AG04449 (cell line): ENCODE data around the gene ALS2CL.
"Not testable (repeated sequence)": the region's sequence is repeated elsewhere in the genome, so short reads cannot be mapped to it uniquely, and the experiment has no call there.

Source experiments
- CTCF ChIA-PET: fragments of 350-600 bp; formaldehyde crosslinking; extraction: SDS; loops from one replicate; lab custom pipeline; 2021; ENCODE audit warnings: antibody characterized with exemption; lab: Yijun Ruan, JAX
- POLR2A ChIA-PET: fragments of 400-600, 350-600 bp; formaldehyde crosslinking; extraction: SDS; loops from one replicate; lab custom pipeline; 2020; ENCODE audit warnings: antibody characterized with exemption, inconsistent platforms; lab: Yijun Ruan, JAX
- DNase-seq: peaks from one replicate; pipeline ENCODE4 v3.0.0-alpha.2; 2010; ENCODE audit warnings: low read depth, low spot score
- H3K4me3 ChIP-seq: 2 replicates; pipeline ENCODE4 v1.5.1; 2011; ENCODE audit warnings: low read depth, mild to moderate bottlenecking, control low read depth, low read length
- CTCF ChIP-seq: IDR thresholded peaks from one replicate; pipeline ENCODE4 v1.5.1; 2011; ENCODE audit warnings: mild to moderate bottlenecking, moderate library complexity, low read length, control low read depth, inconsistent platforms; ENCODE audit not compliant: insufficient read depth; ENCODE audit errors: missing control alignments

Gene ALS2CL

GRCh38 chr3:46693038-46693891, at the start of gene ALS2CL:
TSS of gene ALS2CL (minus strand) at chr3:46693679. CDS start at chr3:46689440, 4,239 bp downstream.
- H3K4me3 ChIP-seq, result peak within 1 kb of the TSS; percentile 67
- CTCF ChIA-PET, result interaction anchor here (0.8 to 1.6 kb wide), 5 partner anchors 9 to 204 kb away, joined by 3 to 6 read pairs (median 3); no protein-coding TSS in a partner anchor
- POLR2A ChIA-PET, result interaction anchor here (1.4 kb wide), 1 partner anchor 205 kb away, joined by 3 read pairs; no protein-coding TSS in a partner anchor
- DNase-seq, result no peak
- no peak for TF ChIP-seq CTCF

GRCh38 chr3:46742992-46743585, 49.6 kb upstream of the ALS2CL start:
- CTCF ChIA-PET, result no interaction called here
- POLR2A ChIA-PET, result interaction anchor here (0.5 kb wide), 1 partner anchor 28 kb away, joined by 3 read pairs; no protein-coding TSS in a partner anchor
- H3K4me3 ChIP-seq, result no peak overlapping the region

GRCh38 chr3:46739565-46739964, 46.1 kb upstream of the ALS2CL start:
- DNase-seq, POLR2A ChIA-PET, H3K4me3 ChIP-seq, CTCF ChIA-PET: not testable (repeated sequence)

More at GRCh38 chr3:46742992-46743585, 49.6 kb upstream of the ALS2CL start:
- TF ChIP-seq CTCF, result no peak
- DNase-seq, result no peak

GRCh38 chr3:46737329-46737731, 43.9 kb upstream of the ALS2CL start:
- no peak overlapping the region for H3K4me3 ChIP-seq
- ChIA-PET CTCF (interaction anchor here (1.6 kb wide), 1 partner anchor 8 kb away, joined by 4 read pairs; no protein-coding TSS in a partner anchor), POLR2A (no interaction called here)
- TF ChIP-seq CTCF, result no peak
- no peak for DNase-seq

GRCh38 chr3:46736006-46736872, 42.8 kb upstream of the ALS2CL start:
- no peak for DNase-seq
- ChIA-PET CTCF (interaction anchor here (1.0 to 1.6 kb wide), 2 partner anchors 9 to 30 kb away, joined by 3 to 4 read pairs; no protein-coding TSS in a partner anchor), POLR2A (no interaction called here)
- no peak for TF ChIP-seq CTCF
- H3K4me3 ChIP-seq, result no peak overlapping the region

GRCh38 chr3:46734773-46735172, 41.3 kb upstream of the ALS2CL start:
- TF ChIP-seq CTCF, result no peak
- no peak for DNase-seq
- ChIA-PET CTCF (interaction anchor here (1.0 kb wide), 1 partner anchor 29 kb away, joined by 3 read pairs; no protein-coding TSS in a partner anchor), POLR2A (no interaction called here)
- H3K4me3 ChIP-seq, result no peak overlapping the region
